H1 (cell line): ENCODE results near the gene MATN4. TPM values are rescaled to one million over a fixed set of nuclear protein-coding genes. Genes with fewer than 3 reads are reported as not detected.

Experiments used
- CTCF ChIA-PET: fragments of 300-600 bp; sonication (Branson Sonifier 250); formaldehyde crosslinking; loops from one replicate; lab custom pipeline; 2021; ENCODE audit not compliant: partially characterized antibody; lab: Charles Lee
- POLR2A ChIA-PET: fragments of 300-600 bp; sonication (Branson Sonifier 250); formaldehyde crosslinking; loops from one replicate; lab custom pipeline; 2021; ENCODE audit warnings: inconsistent platforms; ENCODE audit not compliant: partially characterized antibody; lab: Charles Lee
- DNase-seq, 2 experiments: peaks; one replicate each; pipeline versions ENCODE4 v3.0.0 to v3.0.0-alpha.2; 2010 to 2022; ENCODE audit warnings: low spot score in 2 of 2, low read depth in 1 of 2, mixed read lengths in 1 of 2
- FAIRE-seq: peaks from 2 replicates; lab custom pipeline; 2011; peaks lifted over from hg19 to GRCh38; lab: Jason Lieb, UNC
- H2AFZ ChIP-seq: 2 replicates; pipeline ENCODE4 v1.8.1; 2012; ENCODE audit warnings: low read length, inconsistent platforms
- H2AK5ac ChIP-seq: 2 replicates; pipeline ENCODE4 v1.6.1; 2013; ENCODE audit warnings: low read depth, low read length
- H2BK120ac ChIP-seq: replicated peaks from 2 replicates; pipeline ENCODE3; 2013; ENCODE audit warnings: low read depth, low read length, inconsistent platforms
- H2BK12ac ChIP-seq: 2 replicates; pipeline ENCODE4 v1.6.1; 2013; ENCODE audit warnings: low read depth, low read length
- H2BK15ac ChIP-seq: 2 replicates; pipeline ENCODE4 v1.6.1; 2013; ENCODE audit warnings: low read length
- H2BK20ac ChIP-seq: 2 replicates; pipeline ENCODE4 v1.6.1; 2013; ENCODE audit warnings: low read length
- H2BK5ac ChIP-seq: 2 replicates; pipeline ENCODE4 v1.6.1; 2013; ENCODE audit warnings: low read depth, low read length
- H3K14ac ChIP-seq: 2 replicates; pipeline ENCODE4 v1.6.1; 2013; ENCODE audit warnings: inconsistent platforms; ENCODE audit not compliant: insufficient read length
- H3K18ac ChIP-seq: 2 replicates; pipeline ENCODE4 v1.6.1; 2013; ENCODE audit warnings: low read length; ENCODE audit errors: extremely low read depth
- H3K23ac ChIP-seq: 2 replicates; pipeline ENCODE4 v1.6.1; 2013; ENCODE audit warnings: inconsistent platforms; ENCODE audit not compliant: insufficient read length
- H3K23me2 ChIP-seq: 2 replicates; pipeline ENCODE4 v1.6.1; 2013; ENCODE audit warnings: low read depth, low read length
- H3K27ac ChIP-seq: 2 replicates; pipeline ENCODE4 v1.6.1; 2011; ENCODE audit warnings: low read depth, low read length, inconsistent platforms
- H3K27me3 ChIP-seq, 4 experiments: replicated peaks in 1 of 4; 1 replicate in 1 of 4; 2 replicates in 3 of 4; pipeline versions ENCODE4 v1.6.1 to v1.8.1; 2011 to 2013; ENCODE audit warnings: low read length in 3 of 4, mild to moderate bottlenecking in 3 of 4, inconsistent platforms in 2 of 4, mixed read lengths in 2 of 4, moderate library complexity in 1 of 4; ENCODE audit not compliant: control insufficient read depth in 3 of 4, insufficient read depth in 3 of 4; ENCODE audit errors: extremely low read depth in 1 of 4
- H3K36me3 ChIP-seq, 4 experiments: 2 replicates each; pipeline versions ENCODE4 v1.6.1 to v1.8.1; 2011 to 2013; ENCODE audit warnings: mild to moderate bottlenecking in 4 of 4, low read length in 3 of 4, moderate library complexity in 2 of 4, control low read depth in 1 of 4, inconsistent platforms in 1 of 4; ENCODE audit not compliant: insufficient read depth in 4 of 4, control insufficient read depth in 2 of 4
- H3K4ac ChIP-seq: replicated peaks from 2 replicates; pipeline ENCODE3; 2013; ENCODE audit warnings: low read length, low read depth, mixed read lengths, inconsistent platforms; ENCODE audit not compliant: insufficient read length
- H3K4me1 ChIP-seq, 4 experiments: replicated peaks in 1 of 4; 1 replicate in 1 of 4; 2 replicates in 3 of 4; pipeline versions ENCODE4 v1.6.1 to v1.8.1; 2011 to 2013; ENCODE audit warnings: low read length in 3 of 4, inconsistent platforms in 2 of 4, mixed read lengths in 1 of 4; ENCODE audit not compliant: insufficient read depth in 4 of 4, control insufficient read depth in 3 of 4
- H3K4me2 ChIP-seq, 2 experiments: 2 replicates each; pipeline versions ENCODE4 v1.6.1 to v1.8.1; 2011 to 2013; ENCODE audit warnings: low read depth in 2 of 2, low read length in 2 of 2, control low read depth in 1 of 2, inconsistent platforms in 1 of 2, mild to moderate bottlenecking in 1 of 2; ENCODE audit not compliant: insufficient read depth in 1 of 2
- H3K4me3 ChIP-seq, 4 experiments: fragments of 200-600, 300-600 bp in 1 of 4; sonication (generic), shearing (Covaris generic), sonication (Bioruptor Twin) in 1 of 4; 2 replicates each; pipeline versions ENCODE4 v1.5.1 to v1.8.1; 2011 to 2016; ENCODE audit warnings: low read length in 4 of 4, low read depth in 3 of 4, control low read depth in 2 of 4, inconsistent platforms in 2 of 4, mild to moderate bottlenecking in 2 of 4, mixed read lengths in 1 of 4, moderate library complexity in 1 of 4; ENCODE audit not compliant: insufficient read depth in 2 of 4; ENCODE audit errors: extremely low read depth in 1 of 4
- H3K56ac ChIP-seq: replicated peaks from 2 replicates; pipeline ENCODE3; 2013; ENCODE audit warnings: low read depth, mild to moderate bottlenecking, mixed read lengths, low read length, inconsistent platforms; ENCODE audit not compliant: insufficient read length
- H3K79me1 ChIP-seq: 2 replicates; pipeline ENCODE4 v1.6.1; 2013; ENCODE audit warnings: low read depth, low read length, control low read depth
- H3K79me2 ChIP-seq, 2 experiments: 2 replicates each; pipeline versions ENCODE4 v1.6.1 to v1.8.1; 2012 to 2013; ENCODE audit warnings: low read length in 2 of 2, mild to moderate bottlenecking in 2 of 2, inconsistent platforms in 1 of 2; ENCODE audit not compliant: insufficient read depth in 2 of 2, control insufficient read depth in 1 of 2
- H3K9ac ChIP-seq, 4 experiments: replicated peaks in 1 of 4; 1 replicate in 1 of 4; 2 replicates in 3 of 4; pipeline versions ENCODE4 v1.6.1 to v1.8.1; 2011 to 2013; ENCODE audit warnings: low read depth in 3 of 4, low read length in 3 of 4, control low read depth in 2 of 4, mild to moderate bottlenecking in 2 of 4, moderate library complexity in 2 of 4, inconsistent platforms in 1 of 4; ENCODE audit errors: extremely low read depth in 1 of 4
- H3K9me3 ChIP-seq, 2 experiments: 2 replicates each; pipeline versions ENCODE4 v1.6.1 to v1.8.1; 2012 to 2013; ENCODE audit warnings: mild to moderate bottlenecking in 2 of 2, moderate library complexity in 2 of 2, control low read depth in 1 of 2, inconsistent platforms in 1 of 2, low read depth in 1 of 2, low read length in 1 of 2, mixed read lengths in 1 of 2; ENCODE audit not compliant: insufficient read depth in 2 of 2
- H4K20me1 ChIP-seq, 2 experiments: replicated peaks in 1 of 2; 2 replicates each; pipeline versions ENCODE3 to v1.8.1; 2011 to 2013; ENCODE audit warnings: inconsistent platforms in 2 of 2, low read length in 2 of 2, mild to moderate bottlenecking in 1 of 2; ENCODE audit not compliant: insufficient read depth in 2 of 2, control insufficient read depth in 1 of 2
- H4K5ac ChIP-seq: 2 replicates; pipeline ENCODE4 v1.6.1; 2013; ENCODE audit warnings: low read length, low read depth, mixed read lengths, inconsistent platforms; ENCODE audit not compliant: insufficient read length
- H4K8ac ChIP-seq: 2 replicates; pipeline ENCODE4 v1.8.0; 2013; ENCODE audit warnings: mild to moderate bottlenecking, moderate library complexity, low read length, inconsistent platforms; ENCODE audit not compliant: insufficient read depth; ENCODE audit errors: extremely low read depth
- H4K91ac ChIP-seq: replicated peaks from 2 replicates; pipeline ENCODE3; 2013; ENCODE audit warnings: low read length, mixed read lengths, inconsistent platforms; ENCODE audit not compliant: insufficient read length
- ASH2L ChIP-seq: fragments of 200-600, 300-600 bp; sonication (generic); IDR thresholded peaks from one replicate; pipeline ENCODE4 v1.7.1; 2017; ENCODE audit warnings: low read length
- BACH1 ChIP-seq: IDR thresholded peaks from 2 replicates; pipeline ENCODE4 v1.6.1; 2012; ENCODE audit warnings: low read length, improper control_type of control experiment
- CBX5 ChIP-seq: fragments of 300-800, 300-1000 bp; sonication (generic); IDR thresholded peaks from 2 replicates; pipeline ENCODE4 v1.7.1; 2016; ENCODE audit warnings: antibody characterized with exemption, low read length, low read depth
- CEBPB ChIP-seq: IDR thresholded peaks from 2 replicates; pipeline ENCODE4 v1.6.1; 2012; ENCODE audit warnings: low read depth, low read length
- CHD1 ChIP-seq: IDR thresholded peaks from 2 replicates; pipeline ENCODE4 v1.6.1; 2012; ENCODE audit warnings: low read depth, low read length, improper control_type of control experiment
- CTBP2 ChIP-seq: IDR thresholded peaks from 2 replicates; pipeline ENCODE4 v1.7.0; 2011; ENCODE audit warnings: borderline replicate concordance, mild to moderate bottlenecking, moderate library complexity, mixed read lengths, low read length; ENCODE audit not compliant: insufficient read depth, insufficient read length
- JUND ChIP-seq: IDR thresholded peaks from 2 replicates; pipeline ENCODE4 v1.6.1; 2011; ENCODE audit warnings: mild to moderate bottlenecking, improper control_type of control experiment, low read length
- POLR2A ChIP-seq, 2 experiments: IDR thresholded peaks; 1 replicate in 1 of 2; 2 replicates in 1 of 2; pipeline ENCODE4 v1.6.1; 2011; ENCODE audit warnings: low read depth in 2 of 2, low read length in 2 of 2, mild to moderate bottlenecking in 2 of 2; ENCODE audit errors: control extremely low read depth in 1 of 2
- TAF7 ChIP-seq: optimal IDR thresholded peaks from 2 replicates; pipeline ENCODE3; 2011; ENCODE audit warnings: low read depth, mild to moderate bottlenecking, inconsistent platforms, low read length, moderate library complexity, borderline replicate concordance
- ZNF274 ChIP-seq: IDR thresholded peaks from 2 replicates; pipeline ENCODE4 v1.7.0; 2012; ENCODE audit warnings: low read length, borderline replicate concordance; ENCODE audit errors: extremely low read depth
- WGBS, 2 experiments: shearing (Covaris generic) in 1 of 2; methylation state at CpG; one replicate each; pipeline versions ENCODE4 v1.1.6 to v1.1.7; 2013 to 2015; ENCODE audit warnings: low lambda C conversion rate in 2 of 2, mixed read lengths in 2 of 2, inconsistent platforms in 1 of 2, low coverage in 1 of 2, missing lambda C conversion rate in 1 of 2; ENCODE audit not compliant: insufficient replicate concordance in 2 of 2, insufficient coverage in 1 of 2, insufficient read length in 1 of 2; ENCODE audit errors: extremely low coverage in 1 of 2, missing lambda C conversion rate in 1 of 2; 5-methylcytosine and 5-hydroxymethylcytosine counted together
- polyA plus RNA-seq, 7 experiments: library from polyadenylated mRNA; depleted of rRNA in 3 of 7; stranded (reverse) in 5 of 7; unstranded in 2 of 7; fragments of >200 nt in 5 of 7; fragments of 200-250 nt in 2 of 7; gene quantifications; 1 replicate in 5 of 7; 2 replicates in 1 of 7; 4 replicates in 1 of 7; pipeline versions ENCODE4 v1.2.1 to v1.2.3, GENCODE V29; 2011 to 2013; ENCODE audit warnings: missing spikeins in 2 of 7, mixed read lengths in 2 of 7
- total RNA-seq: library from RNA; stranded (reverse); fragmentation: NEBNext Ultra II Directional; extraction: Animal tissue kit (Norgen Biotek cat#: 25700); gene quantifications from 2 replicates; pipeline ENCODE4 v1.2.1, GENCODE V29; 2021

MATN4 gene
- total and polyA plus RNA-seq, 2 of the 8 experiments (the other 6 are each of a cell fraction or from before 2014, with no cell fraction given), result 2.1 to 4.4 TPM

DNA sequence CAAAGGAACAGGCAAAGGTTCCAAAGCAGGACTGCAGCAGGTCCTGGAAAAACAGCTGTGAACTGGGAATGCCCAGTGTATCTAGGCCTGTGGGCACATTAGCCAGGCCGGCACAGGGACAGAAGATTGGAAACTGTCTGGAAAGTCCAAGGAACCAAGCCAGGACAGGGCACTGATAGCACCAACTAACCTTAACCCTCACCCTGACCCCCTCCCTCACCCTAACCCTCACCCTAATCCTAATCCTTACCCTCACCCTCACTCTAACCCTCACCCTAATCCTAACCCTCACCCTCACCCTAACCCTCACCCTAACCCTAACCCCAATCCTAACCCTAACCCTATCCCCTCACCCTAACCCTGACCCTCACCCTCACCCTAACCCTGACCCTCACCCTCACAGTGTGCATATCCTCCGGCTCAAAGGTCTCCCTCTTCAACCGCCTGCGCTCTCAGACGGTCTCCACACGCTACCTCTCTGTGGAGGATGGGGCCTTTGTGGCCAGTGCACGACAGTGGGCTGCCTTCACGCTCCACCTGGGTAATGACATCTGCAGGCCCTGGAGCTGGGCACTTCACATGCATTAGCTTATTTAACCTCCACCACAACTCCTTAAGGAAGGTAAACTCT lies 5.1 kb upstream of the MATN4 start:
- H3K79me1 ChIP-seq, result no peaks in the 10 kb centered on the region
- no peak overlapping the region for H3K9ac ChIP-seq
- no peak overlapping the region for H4K91ac ChIP-seq
- 0 out of 2 replicates have a peak overlapping the region, but pooled peaks have one; percentile 60 for H2BK12ac ChIP-seq
- H3K4me2 ChIP-seq, result no peak overlapping the region
- no peak overlapping the region for H3K56ac ChIP-seq
- H3K27ac ChIP-seq, result no peak overlapping the region
- no peaks in the 10 kb centered on the region for H3K79me2 ChIP-seq
- H2AK5ac ChIP-seq, result 0 out of 2 replicates have a peak overlapping the region, but pooled peaks have one; percentile 44
- H4K8ac ChIP-seq, result no peak overlapping the region
- H2BK120ac ChIP-seq, result no peak overlapping the region
- peak overlapping the region; percentile 72; the same call in 1 of the 2 replicates for H2BK20ac ChIP-seq
- no peaks in the 10 kb centered on the region for H3K36me3 ChIP-seq
- H3K18ac ChIP-seq, result no peak overlapping the region
- POLR2A ChIA-PET, result interaction anchor here (0.7 to 1.2 kb wide), 6 partner anchors 9 to 166 kb away, joined by 3 to 4 read pairs (median 3); partner anchors contain the start of gene SDC4
- no peak overlapping the region for H3K14ac ChIP-seq
- peaks cover 0 to 12% (median 5%) of the 10 kb centered on the region in 4 experiments; a peak in 4 of 7 replicates for H3K27me3 ChIP-seq
- H4K5ac ChIP-seq, result no peak overlapping the region
- CTCF ChIA-PET, result interaction anchor here (0.5 to 5.3 kb wide), 16 partner anchors 10 to 458 kb away, joined by 3 to 31 read pairs (median 6); partner anchors contain the start of gene WFDC2
- no peak overlapping the region for H2BK5ac ChIP-seq
- no peak for DNase-seq
- no peak overlapping the region for H3K23ac ChIP-seq
- H2AFZ ChIP-seq, result no peak overlapping the region
- no peak for TF ChIP-seq ZNF274
- TF ChIP-seq CTBP2, result no peak
- TF ChIP-seq JUND, result no peak
- TF ChIP-seq CBX5, result no peak
- TF ChIP-seq CEBPB, result no peak
- TF ChIP-seq ASH2L, result no peak
- TF ChIP-seq TAF7, result no peak
- TF ChIP-seq CHD1, result no peak
- TF ChIP-seq POLR2A (IDR thresholded peaks at IDR 0.05; ENCODE audit: control extremely low read depth in 1 of 2, low read depth in 2 of 2, low read length in 2 of 2), result no peak
- no peak for TF ChIP-seq BACH1
- TF ChIP-seq, all 59 proteins: peak for 0
- Histone ChIP-seq H3K4ac (no peak overlapping the region), H3K4me1 (peaks cover 0 to 5% (median 2%) of the 10 kb centered on the region in 4 experiments; a peak in 4 of 7 replicates), H3K9me3 (no peaks in the 10 kb centered on the region), H2BK15ac (no peak overlapping the region), H4K20me1 (peaks cover 0 to 1% of the 10 kb centered on the region in 2 experiments), H3K23me2 (peaks cover 4% of the 10 kb centered on the region; the same call in 1 of the 2 replicates), H3K4me3 (no peak overlapping the region)
- WGBS, 2 experiments, result 95% methylated on average over 8 of the region's 8 CpGs; no CpG with 5 or more reads in 1 of the 2 experiments
- no peak for FAIRE-seq
